SIG-M5 treated with dmso at 0.1 percent for 504 hours (cell line): ENCODE data around the gene CXCL17.
A peak's percentile ranks its signal among the peaks of the same experiment; 100 is the strongest.
"Not testable (repeated sequence)": the region's sequence is repeated elsewhere in the genome, so short reads cannot be mapped to it uniquely, and the experiment has no call there.

ENCODE experiments used
- DNase-seq: peaks from one replicate; lab custom pipeline; 2025; ENCODE audit not compliant: unreplicated experiment; lab: John Stamatoyannopoulos, UW

CXCL17 gene

GRCh38 chr19:42466521-42467182 lies 23.9 kb upstream of the CXCL17 start:
- DNase-seq, result no peak

DNA sequence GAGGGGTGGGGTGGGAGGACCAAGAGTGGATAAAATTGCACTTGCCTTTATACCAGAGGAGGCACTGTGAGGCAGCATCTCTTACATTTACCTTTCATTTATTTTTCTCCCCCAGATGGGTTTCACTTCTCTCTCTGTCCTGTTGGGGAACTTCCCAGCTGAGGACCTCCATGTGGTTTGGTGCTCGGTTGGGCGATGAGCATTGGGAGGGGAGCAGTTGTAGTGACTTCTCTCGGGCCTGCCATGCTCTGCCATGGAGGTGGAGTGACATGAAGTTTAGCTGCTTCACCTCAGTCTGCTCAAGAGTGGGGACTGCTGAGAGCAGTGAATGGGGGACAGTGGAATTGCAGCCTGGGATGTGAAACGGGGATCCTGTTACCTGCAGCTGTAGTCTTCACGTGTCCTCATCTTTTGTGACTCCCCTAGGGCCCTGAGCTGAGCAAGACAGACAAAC lies 23.1 kb upstream of the CXCL17 start:
- peak; percentile 36 for DNase-seq

DNA sequence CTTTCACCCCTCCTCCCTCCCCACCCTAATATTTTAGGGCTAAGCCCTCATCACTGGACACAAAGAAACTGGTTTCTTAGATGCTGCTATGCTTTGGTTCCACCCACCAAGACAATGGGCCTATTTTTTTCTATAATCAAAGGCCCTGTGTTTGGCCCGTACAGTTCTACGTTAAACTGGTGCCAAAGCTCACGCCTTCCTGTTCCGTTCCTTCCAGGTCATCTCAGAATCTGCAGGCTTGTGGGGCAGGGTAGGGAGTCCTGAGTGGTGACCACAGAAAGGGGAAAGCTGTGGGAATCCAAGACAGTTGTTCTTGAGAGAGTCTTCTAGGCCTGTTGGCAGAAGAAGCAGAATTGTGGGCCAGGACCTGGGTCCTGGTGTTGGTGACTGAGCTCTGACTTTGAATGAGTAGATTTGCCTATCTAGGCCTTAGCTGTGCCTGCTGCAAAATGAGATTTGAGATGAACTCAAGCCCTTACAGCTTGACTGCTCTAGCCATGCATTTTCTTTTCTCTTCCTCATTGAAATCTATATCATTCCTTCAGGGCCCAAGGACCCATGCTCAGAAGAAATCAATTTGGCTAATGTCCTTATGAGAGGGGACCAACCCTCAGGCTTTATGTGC lies 19.1 kb upstream of the CXCL17 start:
- DNase-seq, result no peak

GRCh38 chr19:42461231-42461630 lies 18.5 kb upstream of the CXCL17 start:
- DNase-seq, result not testable (repeated sequence)

- no peak for DNase-seq
Measured at GRCh38 chr19:42459926-42460325, 17.2 kb upstream of the CXCL17 start.

- DNase-seq, result no peak
Measured at GRCh38 chr19:42455621-42456081, 12.9 kb upstream of the CXCL17 start.

- no peak for DNase-seq
Measured at GRCh38 chr19:42455086-42455485, 12.3 kb upstream of the CXCL17 start.

- no peak for DNase-seq
Measured at GRCh38 chr19:42452590-42452989, 9.8 kb upstream of the CXCL17 start.

DNA sequence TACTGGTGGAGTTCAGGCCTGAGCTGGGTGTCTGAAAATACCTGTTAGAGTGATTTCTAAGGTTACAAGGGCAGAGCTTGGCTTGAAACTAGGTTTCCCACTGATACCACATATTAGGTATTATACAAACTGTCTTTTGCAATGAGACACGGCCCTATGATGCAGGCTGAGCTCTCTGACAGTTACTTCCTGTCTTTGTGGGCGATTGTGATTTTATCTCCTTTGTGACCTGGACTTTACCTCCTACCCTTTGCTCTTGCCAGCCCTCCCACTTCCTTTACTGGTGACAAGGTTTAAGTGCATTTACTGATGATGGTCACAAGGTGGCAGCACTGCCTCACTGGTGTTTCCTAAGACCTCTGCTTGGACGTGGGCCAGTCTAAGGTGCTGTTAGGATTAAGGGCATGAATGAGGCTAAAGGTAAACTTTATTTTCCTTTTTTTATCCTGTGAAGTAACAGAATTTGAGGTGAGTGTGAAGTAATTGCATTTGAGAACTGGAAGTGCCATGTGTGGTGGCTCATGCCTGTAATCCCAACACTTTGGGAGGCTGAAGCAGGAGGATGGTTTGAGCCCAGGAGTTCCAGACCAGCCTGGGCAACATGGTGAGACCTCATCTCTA lies 7.7 kb upstream of the CXCL17 start:
- peak; percentile 76 for DNase-seq

DNA sequence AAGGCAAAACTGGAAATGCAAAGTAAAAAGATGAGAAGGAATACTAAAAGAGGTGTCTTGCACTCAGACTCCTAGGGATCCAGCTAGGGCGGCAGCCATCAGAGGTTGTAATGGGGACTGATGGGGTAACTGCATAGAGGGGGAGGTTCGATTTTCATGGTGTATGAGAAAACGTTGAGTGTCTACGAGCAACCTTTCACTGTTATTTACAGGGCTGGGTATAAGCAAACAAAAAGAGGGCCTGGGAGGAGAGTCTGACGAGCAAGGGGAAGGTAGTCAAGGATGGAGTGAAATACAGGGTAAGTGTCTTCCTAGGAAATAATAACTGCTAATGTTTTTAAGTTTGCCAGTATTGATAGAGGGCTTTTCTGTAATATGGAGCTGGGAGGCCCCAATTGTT lies 5.6 kb upstream of the CXCL17 start:
- DNase-seq, result not testable (repeated sequence)

- no peak for DNase-seq
Measured at GRCh38 chr19:42445948-42446347, 3.2 kb upstream of the CXCL17 start.

- DNase-seq, result no peak
Measured at GRCh38 chr19:42443944-42444398, 1.2 kb upstream of the CXCL17 start.

- DNase-seq, result no peak
Measured at GRCh38 chr19:42441049-42441445, 1.7 kb downstream of the CXCL17 start.

DNA sequence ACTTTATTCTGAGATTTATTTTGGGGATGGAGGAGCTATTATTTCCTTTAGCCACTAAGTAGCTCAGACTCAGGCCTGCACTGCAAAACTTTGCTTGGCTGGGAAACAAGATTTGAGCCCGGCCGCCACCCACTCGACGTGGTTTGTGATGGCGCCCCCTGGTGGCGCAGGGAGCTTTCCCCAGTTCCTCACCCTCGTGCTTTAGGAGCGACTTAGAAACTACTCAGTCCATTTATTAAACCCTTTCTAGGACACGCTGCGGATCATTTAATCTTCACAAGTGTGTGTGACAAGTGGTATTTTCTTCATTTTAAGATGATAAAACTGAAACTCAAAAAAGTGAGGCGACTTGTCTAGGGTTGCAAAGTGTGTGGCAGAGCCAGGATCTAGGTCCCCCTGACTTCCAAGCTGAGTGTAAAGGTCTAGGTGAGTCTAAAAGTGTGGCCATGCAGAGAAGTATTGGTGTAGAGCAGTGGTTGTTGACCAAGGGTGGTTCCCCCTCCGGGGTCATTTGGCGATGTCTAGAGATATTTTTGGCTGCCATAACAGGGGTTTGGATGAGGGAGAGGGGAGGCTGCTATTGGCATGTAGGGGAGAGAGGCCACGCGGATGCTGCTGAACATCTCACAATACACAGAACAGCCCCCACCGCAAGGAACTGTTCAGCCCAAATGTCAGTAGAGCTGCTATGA lies 2.2 kb downstream of the CXCL17 start:
- DNase-seq, result peak; percentile 35

GRCh38 chr19:42436006-42436405 lies 6.7 kb downstream of the CXCL17 start:
- no peak for DNase-seq

GRCh38 chr19:42435316-42435715 lies 7.4 kb downstream of the CXCL17 start:
- no peak for DNase-seq

DNA sequence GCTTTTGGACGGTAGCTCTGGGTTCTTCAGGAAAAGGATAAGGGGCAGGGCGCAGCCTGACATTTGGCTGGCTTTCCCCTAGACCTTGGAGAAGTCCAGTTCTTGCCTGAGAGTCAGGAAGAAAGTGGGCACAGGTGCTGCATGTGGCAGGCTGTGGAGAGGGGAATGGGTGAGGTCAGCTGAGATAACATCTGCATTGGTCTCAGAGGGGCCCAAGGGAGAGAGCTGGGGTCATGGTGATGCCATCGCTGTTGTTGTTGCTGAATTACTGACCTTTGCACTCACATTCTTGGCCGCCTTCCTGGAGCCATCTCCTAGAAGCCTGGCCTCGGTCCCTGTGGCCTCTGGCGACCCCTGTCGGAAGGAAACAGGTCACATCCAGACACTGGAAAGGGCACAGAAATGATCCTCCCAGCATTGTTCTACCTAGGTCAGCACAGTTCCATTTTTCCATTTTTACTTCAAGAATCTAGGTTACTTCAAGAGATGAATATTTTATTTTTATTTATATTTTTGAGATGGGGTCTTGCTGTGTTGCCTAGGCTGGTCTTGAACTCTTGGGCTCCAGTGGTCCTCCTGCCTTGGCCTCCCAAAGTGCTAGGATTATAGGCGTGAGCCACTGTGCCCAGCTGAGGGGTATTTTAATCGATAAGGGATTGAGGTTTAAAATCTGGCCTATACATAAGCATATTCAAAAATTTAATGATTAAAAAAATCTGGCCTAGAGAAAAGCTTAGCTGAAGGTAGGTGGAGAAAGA lies 9.1 kb downstream of the CXCL17 start:
- peak; percentile 59 for DNase-seq

GRCh38 chr19:42431486-42431885 lies 11.3 kb downstream of the CXCL17 start:
- DNase-seq, result no peak

GRCh38 chr19:42428676-42429075 lies 14.1 kb downstream of the CXCL17 start:
- DNase-seq, result no peak

GRCh38 chr19:42427313-42427712 lies 15.4 kb downstream of the CXCL17 start, which contains the start of gene LIPE:
TSS of gene LIPE (minus strand) at chr19:42427388. CDS start at chr19:42427149, 239 bp downstream.
- DNase-seq, result no peak

- DNase-seq, result no peak
Measured at GRCh38 chr19:42426643-42427042, 16.1 kb downstream of the CXCL17 start.
